HG03432 (cell line): ENCODE results near the gene ACRBP.
"Not testable (repeated sequence)": the region's sequence is repeated elsewhere in the genome, so short reads cannot be mapped to it uniquely, and the experiment has no call there.

Experiments
- ATAC-seq: cut with Tn5 transposase; IDR thresholded peaks from one replicate; pipeline ENCODE4 v1.9.1; 2021; ENCODE audit warnings: mild to moderate bottlenecking, moderate library complexity; ENCODE audit not compliant: unreplicated experiment

Gene ACRBP

GRCh38 chr12:6618483-6619225 lies 28.6 kb downstream of the ACRBP start:
- no peak for ATAC-seq

GRCh38 chr12:6615802-6616201 lies 31.4 kb downstream of the ACRBP start:
- no peak for ATAC-seq

- no peak for ATAC-seq
These were observed 32.6 kb downstream of the ACRBP start for GRCh38 chr12:6614513-6615172.

- no peak for ATAC-seq
These were observed 33.3 kb downstream of the ACRBP start for GRCh38 chr12:6613776-6614512.

GRCh38 chr12:6613015-6613775 lies 34.0 kb downstream of the ACRBP start:
- ATAC-seq = no peak

GRCh38 chr12:6612652-6613014 lies 34.6 kb downstream of the ACRBP start:
- ATAC-seq = no peak

- ATAC-seq = no peak
These were observed 35.0 kb downstream of the ACRBP start for GRCh38 chr12:6612247-6612646.

- no peak for ATAC-seq
These were observed 38.5 kb downstream of the ACRBP start for GRCh38 chr12:6608592-6609281.

GRCh38 chr12:6607751-6608591 lies 39.3 kb downstream of the ACRBP start:
- peak; percentile 37 for ATAC-seq

GRCh38 chr12:6606331-6607131 lies 40.7 kb downstream of the ACRBP start:
- ATAC-seq = no peak

- no peak for ATAC-seq
These were observed 41.6 kb downstream of the ACRBP start for GRCh38 chr12:6605421-6606330.

GRCh38 chr12:6604259-6605029 lies 42.8 kb downstream of the ACRBP start:
- ATAC-seq = no peak

GRCh38 chr12:6603095-6603567 lies 44.1 kb downstream of the ACRBP start:
- ATAC-seq = no peak

- ATAC-seq = no peak
These were observed 44.7 kb downstream of the ACRBP start for GRCh38 chr12:6602526-6602925.

- ATAC-seq = not testable (repeated sequence)
These were observed 51.6 kb downstream of the ACRBP start for GRCh38 chr12:6595673-6596072.

- no peak for ATAC-seq
These were observed 55.1 kb downstream of the ACRBP start for GRCh38 chr12:6592087-6592486.
